Naive thymus-derived CD4-positive, alpha-beta T cell (primary cell): ENCODE measurements around the gene PNISR. TPM values are rescaled to one million over a fixed set of nuclear protein-coding genes. Genes with fewer than 3 reads are reported as not detected.

Experiments
- ATAC-seq: fragments of 150-1000 bp; cut with Tn5 transposase; 2 replicates; pipeline ENCODE4 v1.10.0; 2021; ENCODE audit warnings: mild to moderate bottlenecking, moderate library complexity
- CTCF ChIA-PET: fragments of 350-600 bp; sonication (Branson Sonifier 250); formaldehyde crosslinking; loops from one replicate; lab custom pipeline; 2021; ENCODE audit warnings: antibody characterized with exemption; lab: Charles Lee
- POLR2A ChIA-PET: fragments of 350-600 bp; sonication (Branson Sonifier 250); formaldehyde crosslinking; loops from one replicate; lab custom pipeline; 2021; ENCODE audit warnings: antibody characterized with exemption, inconsistent platforms; lab: Charles Lee
- DNase-seq, 9 donors: peaks; one replicate each; pipeline versions ENCODE4 v3.0.0 to v3.0.0-alpha.2; 2020 to 2022; ENCODE audit warnings: mixed read lengths in 1 of 9
- H3K27ac ChIP-seq: one replicate; pipeline ENCODE4 v1.7.0; 2013; ENCODE audit warnings: mild to moderate bottlenecking, low read depth, low read length, moderate library complexity
- H3K27me3 ChIP-seq, 2 donors: one replicate each; pipeline ENCODE4 v1.7.0; 2013; ENCODE audit warnings: low read length in 2 of 2, mild to moderate bottlenecking in 2 of 2, moderate library complexity in 2 of 2; ENCODE audit not compliant: control insufficient read depth in 2 of 2, insufficient read depth in 2 of 2
- H3K36me3 ChIP-seq, 3 experiments: 1 replicate in 2 of 3; 2 replicates in 1 of 3; pipeline ENCODE4 v1.7.0; 2013; ENCODE audit warnings: low read length in 3 of 3, mild to moderate bottlenecking in 3 of 3, moderate library complexity in 1 of 3; ENCODE audit not compliant: insufficient read depth in 3 of 3, control insufficient read depth in 2 of 3
- H3K4me1 ChIP-seq, 2 donors: one replicate each; pipeline ENCODE4 v1.7.0; 2013; ENCODE audit warnings: low read length in 2 of 2, mild to moderate bottlenecking in 2 of 2, moderate library complexity in 1 of 2; ENCODE audit not compliant: control insufficient read depth in 2 of 2, insufficient read depth in 2 of 2
- H3K4me3 ChIP-seq: 2 replicates; pipeline ENCODE4 v1.7.0; 2013; ENCODE audit warnings: mild to moderate bottlenecking, low read length
- H3K9me3 ChIP-seq, 3 experiments: 1 replicate in 2 of 3; 2 replicates in 1 of 3; pipeline ENCODE4 v1.7.0; 2013; ENCODE audit warnings: low read length in 3 of 3; ENCODE audit not compliant: control insufficient read depth in 2 of 3
- H3K27ac Mint-ChIP-seq, 9 donors: one replicate each; pipeline ENCODE4 v1.8.0; 2020 to 2022; ENCODE audit warnings: mixed read lengths in 9 of 9, mild to moderate bottlenecking in 8 of 9, moderate library complexity in 5 of 9, inconsistent platforms in 2 of 9
- H3K27me3 Mint-ChIP-seq, 5 donors: one replicate each; pipeline ENCODE4 v1.8.0; 2021 to 2022; ENCODE audit warnings: mixed read lengths in 5 of 5, mild to moderate bottlenecking in 1 of 5
- H3K36me3 Mint-ChIP-seq, 5 donors: one replicate each; pipeline ENCODE4 v1.8.0; 2020 to 2022; ENCODE audit warnings: mixed read lengths in 5 of 5, mild to moderate bottlenecking in 3 of 5, inconsistent platforms in 1 of 5
- H3K4me1 Mint-ChIP-seq, 7 donors: one replicate each; pipeline ENCODE4 v1.8.0; 2020 to 2022; ENCODE audit warnings: mixed read lengths in 7 of 7, mild to moderate bottlenecking in 3 of 7, inconsistent platforms in 1 of 7
- H3K4me3 Mint-ChIP-seq, 10 donors: one replicate each; pipeline ENCODE4 v1.8.0; 2020 to 2022; ENCODE audit warnings: mild to moderate bottlenecking in 10 of 10, mixed read lengths in 10 of 10, moderate library complexity in 6 of 10, inconsistent platforms in 2 of 10
- H3K9me3 Mint-ChIP-seq, 11 donors: one replicate each; pipeline ENCODE4 v1.8.0; 2020 to 2022; ENCODE audit warnings: mixed read lengths in 11 of 11, mild to moderate bottlenecking in 4 of 11, inconsistent platforms in 1 of 11, moderate library complexity in 1 of 11
- intact Hi-C, 2 donors: fragments of 100-400 bp; cut with micrococcal nuclease; formaldehyde crosslinking; loops; one replicate each; pipeline ENCODE4 v1.15.1; 2023
- polyA plus RNA-seq, 2 donors: library from polyadenylated mRNA; unstranded; fragments of 300-500 nt; fragmentation: Illumina TruSeq; gene quantifications; one replicate each; pipeline ENCODE4 v1.2.3, GENCODE V29; 2021
- total RNA-seq, 6 experiments: library from RNA in 5 of 6; stranded (reverse) in 5 of 6; gene quantifications; 1 replicate in 5 of 6; 2 replicates in 1 of 6; pipeline ENCODE4 v1.2.3 and lab custom pipeline; 2021 to 2026

The PNISR gene
- total and polyA plus RNA-seq, 7 experiments from 2014 or later = 75.2 to 423 (median 240) TPM

GRCh38 chr6:99366852-99367251 is 58.3 kb downstream of the PNISR start:
- Mint-ChIP-seq H3K4me1 (peaks cover 0 to 4% (median 0%) of the 10 kb centered on the region in 7 donors), H3K9me3 (no peaks in the 10 kb centered on the region), H3K4me3 (no peak overlapping the region), H3K27me3 (peaks cover 0 to 5% (median under 1%) of the 10 kb centered on the region in 5 donors), H3K36me3 (peaks cover 0 to 13% (median 0%) of the 10 kb centered on the region in 5 donors), H3K27ac (no peak overlapping the region)
- ATAC-seq = no peak
- no peaks in the 10 kb centered on the region for H3K36me3 ChIP-seq
- ChIA-PET CTCF (interaction anchor here (1.0 kb wide), 1 partner anchor 36 kb away, joined by 3 read pairs; no protein-coding TSS in a partner anchor), POLR2A (no interaction called here)
- H3K9me3 ChIP-seq = no peaks in the 10 kb centered on the region
- no peaks in the 10 kb centered on the region for H3K27me3 ChIP-seq
- no peaks in the 10 kb centered on the region for H3K4me1 ChIP-seq
- DNase-seq = no peak
- no peak overlapping the region for H3K4me3 ChIP-seq
- H3K27ac ChIP-seq = no peak overlapping the region
- intact Hi-C loops = no loop called here

GRCh38 chr6:99364026-99364425 is 61.1 kb downstream of the PNISR start:
- ChIA-PET POLR2A (no interaction called here), CTCF (no interaction called here)
- H3K4me1 Mint-ChIP-seq = peaks cover 0 to 4% (median 0%) of the 10 kb centered on the region in 7 donors
- Histone ChIP-seq H3K27ac (no peak overlapping the region), H3K4me3 (no peak overlapping the region), H3K27me3 (no peaks in the 10 kb centered on the region), H3K4me1 (no peaks in the 10 kb centered on the region), H3K36me3 (no peaks in the 10 kb centered on the region), H3K9me3 (no peaks in the 10 kb centered on the region)
- intact Hi-C loops = no loop called here
- no peak for DNase-seq
- peaks cover 10 to 23% (median 18%) of the 10 kb centered on the region in 5 donors for H3K27me3 Mint-ChIP-seq
- H3K36me3 Mint-ChIP-seq = no peaks in the 10 kb centered on the region
- no peak overlapping the region for H3K27ac Mint-ChIP-seq
- H3K9me3 Mint-ChIP-seq = no peaks in the 10 kb centered on the region
- no peak for ATAC-seq
- H3K4me3 Mint-ChIP-seq = no peak overlapping the region

- intact Hi-C loops = no loop called here
- Histone ChIP-seq H3K36me3 (no peaks in the 10 kb centered on the region), H3K4me1 (no peaks in the 10 kb centered on the region), H3K9me3 (no peaks in the 10 kb centered on the region), H3K4me3 (no peak overlapping the region), H3K27ac (no peak overlapping the region), H3K27me3 (no peaks in the 10 kb centered on the region)
- peaks cover 12 to 24% (median 21%) of the 10 kb centered on the region in 5 donors for H3K27me3 Mint-ChIP-seq
- no peak for DNase-seq
- H3K4me3 Mint-ChIP-seq = no peak overlapping the region
- H3K4me1 Mint-ChIP-seq = peaks cover 0 to 4% (median 0%) of the 10 kb centered on the region in 7 donors
- no peaks in the 10 kb centered on the region for H3K9me3 Mint-ChIP-seq
- POLR2A ChIA-PET = no interaction called here
- no peaks in the 10 kb centered on the region for H3K36me3 Mint-ChIP-seq
- CTCF ChIA-PET = no interaction called here
- ATAC-seq = no peak
- H3K27ac Mint-ChIP-seq = no peak overlapping the region
Measured at GRCh38 chr6:99362678-99363268, 62.3 kb downstream of the PNISR start.

GRCh38 chr6:99359800-99360199 is 65.3 kb downstream of the PNISR start:
- no peaks in the 10 kb centered on the region for H3K9me3 ChIP-seq
- ATAC-seq = no peak
- no peaks in the 10 kb centered on the region for H3K4me1 ChIP-seq
- CTCF ChIA-PET = no interaction called here
- intact Hi-C loops = no loop called here
- Mint-ChIP-seq H3K4me1 (peaks cover 0 to 4% (median 0%) of the 10 kb centered on the region in 7 donors), H3K36me3 (no peaks in the 10 kb centered on the region), H3K27ac (no peak overlapping the region), H3K9me3 (peaks cover 0 to 2% (median 0%) of the 10 kb centered on the region in 11 donors), H3K27me3 (peaks cover 36 to 43% (median 40%) of the 10 kb centered on the region in 5 donors), H3K4me3 (no peak overlapping the region)
- no peaks in the 10 kb centered on the region for H3K27me3 ChIP-seq
- no peaks in the 10 kb centered on the region for H3K36me3 ChIP-seq
- no peak overlapping the region for H3K27ac ChIP-seq
- no peak for DNase-seq
- POLR2A ChIA-PET = no interaction called here
- H3K4me3 ChIP-seq = no peak overlapping the region

- H3K27me3 Mint-ChIP-seq = peaks cover 53 to 59% (median 57%) of the 10 kb centered on the region in 5 donors
- intact Hi-C loops = no loop called here
- no peak for DNase-seq
Measured at GRCh38 chr6:99356641-99357040, 68.5 kb downstream of the PNISR start.

GRCh38 chr6:99354983-99355382 is 70.1 kb downstream of the PNISR start:
- peaks cover 55 to 66% (median 63%) of the 10 kb centered on the region in 5 donors for H3K27me3 Mint-ChIP-seq
- no peaks in the 10 kb centered on the region for H3K36me3 Mint-ChIP-seq
- peaks cover 0 to 2% (median 0%) of the 10 kb centered on the region in 11 donors for H3K9me3 Mint-ChIP-seq
- no peaks in the 10 kb centered on the region for H3K4me1 ChIP-seq
- POLR2A ChIA-PET = no interaction called here
- no peaks in the 10 kb centered on the region for H3K36me3 ChIP-seq
- no peaks in the 10 kb centered on the region for H3K9me3 ChIP-seq
- DNase-seq (no peak), ATAC-seq (no peak)
- H3K4me3 Mint-ChIP-seq = no peak overlapping the region
- no peak overlapping the region for H3K4me3 ChIP-seq
- peaks cover 0 to 4% (median 2%) of the 10 kb centered on the region in 7 donors for H3K4me1 Mint-ChIP-seq
- intact Hi-C loops = no loop called here
- no peak overlapping the region for H3K27ac Mint-ChIP-seq
- H3K27me3 ChIP-seq = peaks cover 0 to 14% of the 10 kb centered on the region in 2 donors
- no peak overlapping the region for H3K27ac ChIP-seq
- CTCF ChIA-PET = no interaction called here

More at GRCh38 chr6:99356641-99357040, 68.5 kb downstream of the PNISR start:
- POLR2A ChIA-PET = no interaction called here
- no peak overlapping the region for H3K27ac ChIP-seq
- H3K36me3 Mint-ChIP-seq = no peaks in the 10 kb centered on the region
- H3K9me3 ChIP-seq = no peaks in the 10 kb centered on the region
- peaks cover 0 to 2% (median 0%) of the 10 kb centered on the region in 11 donors for H3K9me3 Mint-ChIP-seq
- peaks cover 0 to 4% of the 10 kb centered on the region in 2 donors for H3K27me3 ChIP-seq
- H3K4me3 ChIP-seq = no peak overlapping the region
- CTCF ChIA-PET = no interaction called here
- no peak for ATAC-seq
- no peaks in the 10 kb centered on the region for H3K4me1 ChIP-seq
- no peak overlapping the region for H3K27ac Mint-ChIP-seq
- H3K4me3 Mint-ChIP-seq = no peak overlapping the region
- no peaks in the 10 kb centered on the region for H3K36me3 ChIP-seq
- H3K4me1 Mint-ChIP-seq = no peaks in the 10 kb centered on the region

GRCh38 chr6:99353126-99353525 is 72.0 kb downstream of the PNISR start:
- ChIA-PET CTCF (interaction anchor here (1.9 kb wide), 1 partner anchor 23 kb away, joined by 6 read pairs; no protein-coding TSS in a partner anchor), POLR2A (no interaction called here)
- no peak for DNase-seq
- Histone ChIP-seq H3K27me3 (peaks cover 0 to 23% of the 10 kb centered on the region in 2 donors), H3K27ac (no peak overlapping the region), H3K9me3 (no peaks in the 10 kb centered on the region), H3K4me1 (no peaks in the 10 kb centered on the region), H3K36me3 (no peaks in the 10 kb centered on the region), H3K4me3 (no peak overlapping the region)
- Mint-ChIP-seq H3K9me3 (peaks cover 0 to 2% (median 0%) of the 10 kb centered on the region in 11 donors), H3K36me3 (no peaks in the 10 kb centered on the region), H3K4me1 (peaks cover 0 to 5% (median 3%) of the 10 kb centered on the region in 7 donors), H3K27me3 (peaks cover 59 to 76% (median 69%) of the 10 kb centered on the region in 5 donors), H3K27ac (no peak overlapping the region), H3K4me3 (no peak overlapping the region)
- intact Hi-C loops = no loop called here
- ATAC-seq = no peak
